Retina (tissue), 1 donor: Measurements from ENCODE around the gene CHSY1.

Source experiments
- DNase-seq: peaks from one replicate; pipeline ENCODE4 v3.0.0-alpha.2; 2016

The CHSY1 gene

GRCh38 chr15:101209285-101209845, 42.5 kb downstream of the CHSY1 start:
- no peak for DNase-seq

- DNase-seq = no peak
Observed at GRCh38 chr15:101207867-101208288, 44.0 kb downstream of the CHSY1 start.

GRCh38 chr15:101206176-101206591, 45.7 kb downstream of the CHSY1 start:
- no peak for DNase-seq

- DNase-seq = no peak
Observed at GRCh38 chr15:101204739-101205535, 46.9 kb downstream of the CHSY1 start.

- DNase-seq = no peak
Observed at GRCh38 chr15:101203607-101204189, 48.1 kb downstream of the CHSY1 start.

- DNase-seq = no peak
Observed at GRCh38 chr15:101203029-101203573, 48.7 kb downstream of the CHSY1 start.

GRCh38 chr15:101201411-101202174, 50.3 kb downstream of the CHSY1 start:
- peak; percentile 81 for DNase-seq

- DNase-seq = no peak
Observed at GRCh38 chr15:101200181-101200580, 51.7 kb downstream of the CHSY1 start.

- DNase-seq = no peak
Observed at GRCh38 chr15:101198800-101199199, 53.0 kb downstream of the CHSY1 start.

GRCh38 chr15:101198031-101198575, 53.7 kb downstream of the CHSY1 start:
- no peak for DNase-seq

GRCh38 chr15:101194546-101195125, 57.2 kb downstream of the CHSY1 start:
- DNase-seq = no peak

- DNase-seq = no peak
Observed at GRCh38 chr15:101193806-101194545, 57.9 kb downstream of the CHSY1 start.

GRCh38 chr15:101193120-101193644, 58.7 kb downstream of the CHSY1 start:
- DNase-seq = no peak

- DNase-seq = no peak
Observed at GRCh38 chr15:101192081-101192480, 59.8 kb downstream of the CHSY1 start.

GRCh38 chr15:101191242-101191641, 60.6 kb downstream of the CHSY1 start:
- DNase-seq = no peak

- no peak for DNase-seq
Observed at GRCh38 chr15:101190092-101190595, 61.7 kb downstream of the CHSY1 start.

GRCh38 chr15:101189409-101190091, 62.3 kb downstream of the CHSY1 start:
- DNase-seq = no peak

GRCh38 chr15:101188637-101189408, 63.0 kb downstream of the CHSY1 start:
- no peak for DNase-seq

- DNase-seq = no peak
Observed at GRCh38 chr15:101187820-101188636, 63.8 kb downstream of the CHSY1 start.
